Mucosa of descending colon (tissue), 3 donors: ENCODE data around the gene PSME2. TPM values are rescaled to one million over a fixed set of nuclear protein-coding genes. Genes with fewer than 3 reads are reported as not detected.

Experiments used
- ATAC-seq: fragments of 200-7000 bp; cut with Tn5 transposase; one replicate; pipeline ENCODE4 v1.9.1; 2020; ENCODE audit warnings: mild to moderate bottlenecking, moderate library complexity
- DNase-seq, 3 donors: peaks; one replicate each; pipeline ENCODE4 v3.0.0-alpha.2; 2020
- H3K36me3 ChIP-seq: fragments of 200-600 bp; one replicate; pipeline ENCODE4 v1.8.0; 2021; ENCODE audit warnings: low read depth, mild to moderate bottlenecking
- H3K4me1 ChIP-seq: fragments of 200-600 bp; one replicate; pipeline ENCODE4 v1.8.0; 2021; ENCODE audit warnings: low read depth, mild to moderate bottlenecking
- H3K4me3 ChIP-seq: fragments of 200-600 bp; one replicate; pipeline ENCODE4 v1.8.0; 2021; ENCODE audit warnings: mild to moderate bottlenecking
- H3K9me3 ChIP-seq: fragments of 200-600 bp; one replicate; pipeline ENCODE4 v1.8.0; 2021; ENCODE audit warnings: mild to moderate bottlenecking
- CTCF ChIP-seq: fragments of 200-600 bp; IDR thresholded peaks from one replicate; pipeline ENCODE4 v1.8.0; 2022; ENCODE audit warnings: antibody characterized with exemption, mild to moderate bottlenecking
- intact Hi-C, 2 donors: fragments of 100-400 bp; cut with DNase I in 1 of 2; cut with micrococcal nuclease in 1 of 2; formaldehyde crosslinking; loops; one replicate each; pipeline versions ENCODE4 v1.11.0 to v1.11.1; 2022; cut with DNase I, micrococcal nuclease
- total RNA-seq, 3 donors: library from RNA; stranded (reverse); fragmentation: NEBNext Ultra II Directional in 2 of 3; extraction: Animal tissue kit (Norgen Biotek cat#: 25700) in 2 of 3; gene quantifications; one replicate each; pipeline versions ENCODE4 v1.2.1 to v1.2.4, GENCODE V29; 2021 to 2023
- donor health status: DM: no; HTN: no; CAD: no; lungs with moderate emphysema.
- donor health status: DM: no; HTN: no; CAD: no.
- donor health status: DM: no; HTN: yes; CAD: no.

Gene PSME2
- total RNA-seq, 3 donors from 2014 or later: 141 to 295 (median 191) TPM

DNA sequence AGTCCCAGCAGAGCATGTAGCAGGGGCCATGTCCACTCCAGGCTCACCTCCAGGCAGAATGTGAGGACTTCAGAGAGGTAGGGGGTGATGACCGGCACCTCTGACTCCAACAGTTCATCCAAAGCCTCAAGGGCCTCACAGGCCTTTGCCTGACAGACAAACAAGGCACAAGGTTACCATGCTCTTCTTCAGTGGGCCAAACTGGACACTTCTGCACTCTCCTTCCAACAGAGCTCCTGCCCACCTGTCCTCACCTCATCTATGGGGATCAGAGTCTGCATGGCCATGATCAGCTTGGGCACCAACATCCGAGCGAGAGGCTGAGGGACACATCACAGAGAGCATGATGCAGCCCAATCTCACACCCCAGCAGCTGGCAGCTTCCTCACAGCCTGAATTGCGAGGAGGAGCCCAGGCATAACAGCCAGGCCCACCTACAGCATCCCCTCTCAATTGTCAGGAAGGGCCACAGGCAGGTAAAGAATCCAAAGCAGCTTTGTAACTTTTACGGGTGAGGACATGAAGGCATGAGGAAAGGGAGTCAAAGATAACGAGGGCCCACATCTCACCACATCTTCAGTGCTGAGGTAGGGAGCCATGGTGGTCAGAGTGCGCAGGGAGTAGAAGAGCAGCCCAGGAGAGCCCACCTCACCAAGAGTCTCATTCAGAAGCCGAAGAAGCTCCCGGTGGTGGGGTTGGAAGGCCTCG, 40.6 kb upstream of the PSME2 start:
- Histone ChIP-seq H3K9me3 (no peaks in the 10 kb centered on the region), H3K4me3 (no peak overlapping the region), H3K4me1 (peaks cover 7% of the 10 kb centered on the region), H3K36me3 (no peaks in the 10 kb centered on the region)
- DNase-seq: no peak
- no peak for TF ChIP-seq CTCF
- ATAC-seq: no peak
- intact Hi-C loops: no loop called here

GRCh38 chr14:24185741-24186140, 39.3 kb upstream of the PSME2 start:
- intact Hi-C loops: no loop called here
- no peak for DNase-seq
- Histone ChIP-seq H3K36me3 (no peaks in the 10 kb centered on the region), H3K4me1 (peaks cover 7% of the 10 kb centered on the region), H3K4me3 (no peak overlapping the region), H3K9me3 (no peaks in the 10 kb centered on the region)
- no peak for ATAC-seq
- TF ChIP-seq CTCF: no peak

GRCh38 chr14:24185026-24185425, 38.6 kb upstream of the PSME2 start:
- H3K4me3 ChIP-seq: no peak overlapping the region
- intact Hi-C loops: no loop called here
- peaks cover 7% of the 10 kb centered on the region for H3K4me1 ChIP-seq
- ATAC-seq (no peak), DNase-seq (no peak)
- no peaks in the 10 kb centered on the region for H3K9me3 ChIP-seq
- no peak for TF ChIP-seq CTCF
- H3K36me3 ChIP-seq: no peaks in the 10 kb centered on the region

GRCh38 chr14:24184104-24184970, 37.9 kb upstream of the PSME2 start:
- Histone ChIP-seq H3K36me3 (no peaks in the 10 kb centered on the region), H3K4me3 (no peak overlapping the region), H3K9me3 (no peaks in the 10 kb centered on the region), H3K4me1 (peaks cover 7% of the 10 kb centered on the region)
- no peak for TF ChIP-seq CTCF
- ATAC-seq (no peak), DNase-seq (no peak)
- intact Hi-C loops: no loop called here

DNA sequence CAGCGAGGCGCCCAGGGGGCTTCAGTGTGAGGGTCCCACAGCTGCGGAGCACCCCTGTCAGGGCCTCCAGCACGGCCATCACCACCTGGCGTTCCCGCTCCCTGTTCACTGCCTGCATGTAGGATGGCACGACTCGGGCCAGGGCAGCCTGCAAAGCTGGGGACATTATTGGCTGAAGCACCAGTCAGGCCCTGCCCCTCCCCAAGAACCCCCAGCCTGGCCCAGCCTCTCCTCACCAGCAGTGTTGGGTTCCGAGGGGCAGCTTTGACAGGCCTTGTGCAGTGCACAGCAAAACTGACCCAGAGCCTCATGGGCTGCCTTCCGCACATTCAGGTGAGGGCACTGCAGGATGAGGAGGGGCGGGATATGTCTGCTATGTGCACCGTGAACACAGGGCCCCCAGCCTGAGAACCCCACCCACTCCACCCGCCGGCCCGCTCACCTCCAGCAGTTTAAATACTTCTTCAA, 36.6 kb upstream of the PSME2 start:
- no peaks in the 10 kb centered on the region for H3K9me3 ChIP-seq
- peaks cover 6% of the 10 kb centered on the region for H3K4me1 ChIP-seq
- no peak for DNase-seq
- H3K4me3 ChIP-seq: no peak overlapping the region
- intact Hi-C loops: no loop called here
- no peak for TF ChIP-seq CTCF
- ATAC-seq: no peak
- H3K36me3 ChIP-seq: no peaks in the 10 kb centered on the region
